ENCODE data around the gene C19orf53.
"Not testable (repeated sequence)": the region's sequence is repeated elsewhere in the genome, so short reads cannot be mapped to it uniquely, and the experiment has no call there.

The C19orf53 gene

GRCh38 chr19:13774217-13775191 lies at the start of gene C19orf53:
Gene C19orf53, plus strand, starts transcription at chr19:13774456. Its CDS starts 22 bp downstream, at chr19:13774478.
- peak; percentile 77 for DNase-seq

- no peak for DNase-seq
These were observed 47.9 kb upstream of the C19orf53 start for GRCh38 chr19:13726323-13726722.

GRCh38 chr19:13727798-13728197 lies 46.5 kb upstream of the C19orf53 start:
- DNase-seq: no peak

- DNase-seq: no peak
These were observed 44.4 kb upstream of the C19orf53 start for GRCh38 chr19:13729859-13730258.

- DNase-seq: peak; percentile 92
These were observed 42.9 kb upstream of the C19orf53 start for GRCh38 chr19:13731147-13731964.

GRCh38 chr19:13732337-13732736 lies 41.9 kb upstream of the C19orf53 start:
- DNase-seq: no peak

GRCh38 chr19:13734751-13735150 lies 39.5 kb upstream of the C19orf53 start:
- DNase-seq: no peak

- DNase-seq: no peak
These were observed 36.2 kb upstream of the C19orf53 start for GRCh38 chr19:13738073-13738472.

- no peak for DNase-seq
These were observed 32.4 kb upstream of the C19orf53 start for GRCh38 chr19:13741893-13742292.

GRCh38 chr19:13742756-13743155 lies 31.5 kb upstream of the C19orf53 start:
- no peak for DNase-seq

GRCh38 chr19:13744174-13744573 lies 30.1 kb upstream of the C19orf53 start:
- DNase-seq: no peak

- DNase-seq: no peak
These were observed 27.2 kb upstream of the C19orf53 start for GRCh38 chr19:13747098-13747453.

- DNase-seq: no peak
These were observed 26.0 kb upstream of the C19orf53 start for GRCh38 chr19:13748169-13748828.

GRCh38 chr19:13751436-13751835 lies 22.8 kb upstream of the C19orf53 start:
- no peak for DNase-seq

- not testable (repeated sequence) for DNase-seq
These were observed 20.6 kb upstream of the C19orf53 start for GRCh38 chr19:13753622-13754021.

GRCh38 chr19:13756210-13756609 lies 18.0 kb upstream of the C19orf53 start:
- no peak for DNase-seq

GRCh38 chr19:13757805-13758772 lies 16.2 kb upstream of the C19orf53 start:
- no peak for DNase-seq

GRCh38 chr19:13758795-13759194 lies 15.5 kb upstream of the C19orf53 start:
- no peak for DNase-seq

GRCh38 chr19:13761423-13761822 lies 12.8 kb upstream of the C19orf53 start:
- no peak for DNase-seq

- no peak for DNase-seq
These were observed 11.5 kb upstream of the C19orf53 start for GRCh38 chr19:13762635-13763235.

- no peak for DNase-seq
These were observed 11.0 kb upstream of the C19orf53 start for GRCh38 chr19:13763265-13763664.
